HepG2 (cell line): ENCODE measurements around the gene ACSS1. TPM values are rescaled to one million over a fixed set of nuclear protein-coding genes. Genes with fewer than 3 reads are reported as not detected.
A peak's percentile ranks its signal among the peaks of the same experiment; 100 is the strongest.

ENCODE experiments used
- ATAC-seq: fragments of 200-7000 bp; cut with Tn5 transposase; 3 replicates; pipeline ENCODE4 v1.9.1; 2020; ENCODE audit warnings: mild to moderate bottlenecking, moderate library complexity
- BruUV-seq: library from RNA; stranded (reverse); fragments of 400-500 nt; replicated peaks from 2 replicates; lab custom pipeline; 2021; lab: Mats Ljungman, UMichigan
- CTCF ChIA-PET: fragments of 300-600 bp; formaldehyde crosslinking; extraction: SDS; loops from one replicate; lab custom pipeline; 2021; ENCODE audit warnings: low total read pairs, inconsistent platforms, low intra/inter-chr PET ratio; lab: Yijun Ruan, JAX
- POLR2A ChIA-PET: fragments of 350-600 bp; sonication (Branson Sonifier 250); formaldehyde crosslinking; loops from one replicate; lab custom pipeline; 2020; ENCODE audit warnings: antibody characterized with exemption, inconsistent platforms; lab: Yijun Ruan, JAX
- DNase-seq: peaks from one replicate; pipeline ENCODE4 v3.0.0-alpha.2; 2015; ENCODE audit warnings: low spot score
- FAIRE-seq: peaks from 3 replicates; lab custom pipeline; 2011; peaks lifted over from hg19 to GRCh38; lab: Jason Lieb, UNC
- H2AFZ ChIP-seq: one replicate; pipeline ENCODE4 v1.6.1; 2011; ENCODE audit warnings: low read length, inconsistent platforms
- H3K27ac ChIP-seq: fragments of 300-600 bp; 3 replicates; pipeline ENCODE4 v1.8.0; 2011; ENCODE audit warnings: mixed run types, mild to moderate bottlenecking, mixed read lengths, low read length, inconsistent platforms; ENCODE audit not compliant: insufficient read depth; ENCODE audit errors: extremely low read length
- H3K27me3 ChIP-seq, 2 experiments: fragments of 200-600 bp in 1 of 2; 2 replicates in 1 of 2; 3 replicates in 1 of 2; pipeline versions ENCODE4 v1.6.0 to v1.8.0; 2011; ENCODE audit warnings: low read length in 2 of 2, mild to moderate bottlenecking in 2 of 2, moderate library complexity in 2 of 2, inconsistent platforms in 1 of 2; ENCODE audit not compliant: insufficient read depth in 2 of 2, control insufficient read depth in 1 of 2
- H3K36me3 ChIP-seq, 2 experiments: fragments of 200-600 bp in 1 of 2; replicated peaks in 1 of 2; 2 replicates in 1 of 2; 3 replicates in 1 of 2; pipeline versions ENCODE4 v1.5.1 to v1.8.0; 2011; ENCODE audit warnings: low read length in 2 of 2, inconsistent platforms in 1 of 2; ENCODE audit not compliant: insufficient read depth in 2 of 2, control insufficient read depth in 1 of 2
- H3K4me1 ChIP-seq: 2 replicates; pipeline ENCODE4 v1.5.1; 2012; ENCODE audit warnings: low read length, inconsistent platforms; ENCODE audit not compliant: insufficient read depth
- H3K4me2 ChIP-seq: 2 replicates; pipeline ENCODE4 v1.6.0; 2011; ENCODE audit warnings: low read depth, low read length, inconsistent platforms
- H3K4me3 ChIP-seq, 3 experiments: fragments of 200-600 bp in 1 of 3; sonication (generic), shearing (Covaris generic) in 1 of 3; replicated peaks in 1 of 3; 2 replicates each; pipeline ENCODE4 v1.5.1; 2011 to 2016; ENCODE audit warnings: low read length in 3 of 3, inconsistent platforms in 2 of 3, low read depth in 2 of 3, mild to moderate bottlenecking in 2 of 3, control low read depth in 1 of 3, mixed read lengths in 1 of 3; ENCODE audit not compliant: insufficient read depth in 1 of 3
- H3K79me2 ChIP-seq: one replicate; pipeline ENCODE4 v1.6.1; 2011; ENCODE audit warnings: low read length, inconsistent platforms; ENCODE audit not compliant: insufficient read depth
- H3K9ac ChIP-seq: 2 replicates; pipeline ENCODE4 v1.6.0; 2011; ENCODE audit warnings: mild to moderate bottlenecking, low read depth, low read length, inconsistent platforms; ENCODE audit not compliant: insufficient read depth
- H3K9me3 ChIP-seq: 2 replicates; pipeline ENCODE4 v1.5.1; 2012; ENCODE audit warnings: mild to moderate bottlenecking, low read length
- H4K20me1 ChIP-seq: 2 replicates; pipeline ENCODE4 v1.6.0; 2011; ENCODE audit warnings: inconsistent platforms, mild to moderate bottlenecking, low read length, moderate library complexity; ENCODE audit not compliant: insufficient read depth
- DRAP1 ChIP-seq: IDR thresholded peaks from 2 replicates; pipeline ENCODE4 v1.6.1; 2016; ENCODE audit warnings: missing genetic modification reagents, missing compliant biosample characterization
- GABPA ChIP-seq, 2 experiments: IDR thresholded peaks; 2 replicates each; pipeline ENCODE4 v1.6.1; 2011 to 2016; ENCODE audit warnings: low read depth in 2 of 2, low read length in 1 of 2, missing biosample characterization in 1 of 2, missing genetic modification characterization in 1 of 2
- MLLT10 ChIP-seq: sonication (generic); formaldehyde crosslinking; IDR thresholded peaks from 2 replicates; pipeline ENCODE4 v1.4.0; 2020; ENCODE audit warnings: missing genetic modification reagents
- MTF2 ChIP-seq: sonication (generic); formaldehyde crosslinking; IDR thresholded peaks from 2 replicates; pipeline ENCODE4 v1.5.0; 2020; ENCODE audit warnings: missing genetic modification reagents, borderline replicate concordance
- ZNF225 ChIP-seq: sonication (generic); formaldehyde crosslinking; IDR thresholded peaks from 2 replicates; pipeline ENCODE4 v1.4.0; 2020; ENCODE audit warnings: mild to moderate bottlenecking, missing genetic modification reagents
- ZNF24 ChIP-seq: fragments of 450-650 bp; IDR thresholded peaks from 2 replicates; pipeline ENCODE4 v1.6.1; 2017; ENCODE audit warnings: antibody characterized with exemption, mild to moderate bottlenecking
- WGBS: methylation state at CpG from one replicate; pipeline ENCODE4 v1.1.6; 2017; ENCODE audit warnings: low lambda C conversion rate; 5-methylcytosine and 5-hydroxymethylcytosine counted together
- in situ Hi-C: cut with HindIII; loops from 2 replicates; pipeline ENCODE4 v1.10.0; 2017; ENCODE audit warnings: low pct_unique_long_range_greater_than_20kb; ENCODE audit not compliant: extremely low pct_ligation_motif_present
- intact Hi-C: fragments of 100-400 bp; cut with micrococcal nuclease; formaldehyde crosslinking; loops from one replicate; pipeline ENCODE4 v1.10.0; 2022; ENCODE audit not compliant: unreplicated experiment
- polyA plus RNA-seq, 8 experiments: library from polyadenylated mRNA; depleted of rRNA in 3 of 8; stranded (reverse) in 7 of 8; unstranded in 1 of 8; fragments of >200 nt; fragmentation: Illumina TruSeq in 4 of 8; extraction: Trizol in 4 of 8; gene quantifications; 2 replicates each; pipeline versions ENCODE4 v1.2.1 to v1.2.3, GENCODE V29; 2011 to 2016; ENCODE audit warnings: low read depth in 4 of 8, missing spikeins in 1 of 8, mixed read lengths in 1 of 8; ENCODE audit not compliant: insufficient read depth in 1 of 8
- total RNA-seq, 5 experiments: library from RNA; depleted of rRNA; stranded (reverse); fragments of >200 nt; fragmentation: Illumina TruSeq; extraction: Trizol; gene quantifications; 2 replicates each; pipeline ENCODE4 v1.2.3, GENCODE V29; 2016; ENCODE audit warnings: low read depth in 1 of 5
- TF ChIP-seq, protein P1 (sequence below): IDR thresholded peaks from 2 replicates; pipeline ENCODE4 v1.6.1; 2016

The ACSS1 gene
- total and polyA plus RNA-seq, 2 of the 13 experiments (the other 11 are each of a cell fraction or from before 2014, with no cell fraction given): 15.2 to 41.6 TPM

- H4K20me1 ChIP-seq: no peaks in the 10 kb centered on the region; the same call in 1 of the 2 replicates
- DNase-seq (no peak), FAIRE-seq (no peak), ATAC-seq (no peak)
- in situ Hi-C loops (loop anchor here (5.0 kb wide), 1 partner anchor 95 kb away; no protein-coding TSS in a partner anchor), intact Hi-C loops (no loop called here)
- H3K9me3 ChIP-seq: no peaks in the 10 kb centered on the region
- no peak within 1 kb of the TSS for H3K4me3 ChIP-seq
- peaks cover 24 to 88% of the 10 kb centered on the region in 2 experiments for H3K27me3 ChIP-seq
- no peak within 1 kb of the TSS for H2AFZ ChIP-seq
- H3K79me2 ChIP-seq: no peaks in the 10 kb centered on the region
- ChIA-PET POLR2A (no interaction called here), CTCF (no interaction called here)
- H3K9ac ChIP-seq: no peak within 1 kb of the TSS
- no peak within 1 kb of the TSS for H3K27ac ChIP-seq
- no TSS peak for BruUV-seq
- H3K4me1 ChIP-seq: peaks cover 14% of the 10 kb centered on the region
- no peaks in the 10 kb centered on the region for H3K36me3 ChIP-seq
- no peak for TF ChIP-seq DRAP1 (CRISPR knock-in tag)
- no peak for TF ChIP-seq MLLT10 (CRISPR knock-in tag)
- TF ChIP-seq ZNF24: no peak
- 0 out of 2 replicates have a peak, but pooled peaks have one; percentile 0 for TF ChIP-seq GABPA (IDR thresholded peaks at IDR 0.05; ENCODE audit: low read depth, low read length)
- TF ChIP-seq GABPA (CRISPR knock-in tag; IDR thresholded peaks at IDR 0.05; ENCODE audit: low read depth): no peak
- TF ChIP-seq, protein P1, sequence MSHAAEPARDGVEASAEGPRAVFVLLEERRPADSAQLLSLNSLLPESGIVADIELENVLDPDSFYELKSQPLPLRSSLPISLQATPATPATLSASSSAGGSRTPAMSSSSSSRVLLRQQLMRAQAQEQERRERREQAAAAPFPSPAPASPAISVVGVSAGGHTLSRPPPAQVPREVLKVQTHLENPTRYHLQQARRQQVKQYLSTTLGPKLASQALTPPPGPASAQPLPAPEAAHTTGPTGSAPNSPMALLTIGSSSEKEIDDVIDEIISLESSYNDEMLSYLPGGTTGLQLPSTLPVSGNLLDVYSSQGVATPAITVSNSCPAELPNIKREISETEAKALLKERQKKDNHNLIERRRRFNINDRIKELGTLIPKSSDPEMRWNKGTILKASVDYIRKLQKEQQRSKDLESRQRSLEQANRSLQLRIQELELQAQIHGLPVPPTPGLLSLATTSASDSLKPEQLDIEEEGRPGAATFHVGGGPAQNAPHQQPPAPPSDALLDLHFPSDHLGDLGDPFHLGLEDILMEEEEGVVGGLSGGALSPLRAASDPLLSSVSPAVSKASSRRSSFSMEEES (CRISPR knock-in tag): no peak
- no peak for TF ChIP-seq MTF2 (CRISPR knock-in tag)
- no peak for TF ChIP-seq ZNF225 (CRISPR knock-in tag)
- 64% methylated on average over 28 of the region's 67 CpGs for WGBS
- H3K4me2 ChIP-seq: no peak within 1 kb of the TSS
Measured at GRCh38 chr20:25081730-25082497, 24.0 kb upstream of the ACSS1 start, which contains the start of gene VSX1. Gene VSX1, minus strand, starts transcription at chr20:25082141. Its CDS starts 45 bp downstream, at chr20:25082096.
